T-helper 9 cell (primary cell): ENCODE measurements around the gene CEP19.

Source experiments
- DNase-seq: peaks from one replicate; pipeline ENCODE4 v3.0.0-alpha.2; 2020

Gene CEP19

DNA sequence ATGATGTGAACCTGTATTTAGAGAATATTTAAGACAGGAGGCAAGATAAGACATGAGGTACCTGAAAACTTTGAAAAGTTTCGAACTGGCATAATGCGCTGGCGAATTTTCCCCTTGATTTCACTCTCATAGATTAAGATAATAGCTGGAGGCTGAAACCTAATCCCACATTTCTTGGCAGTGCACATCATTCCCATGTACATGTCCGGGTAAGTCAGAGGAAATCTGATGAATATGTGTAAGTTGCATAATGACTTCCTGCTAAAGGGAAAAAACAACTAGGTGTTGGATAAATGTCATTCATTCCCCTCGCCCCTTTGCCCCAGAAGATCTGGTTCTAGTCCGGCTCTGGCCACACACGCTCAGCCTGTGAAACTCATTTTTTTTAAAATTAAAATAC is 3.6 kb downstream of the CEP19 start:
- DNase-seq: no peak

DNA sequence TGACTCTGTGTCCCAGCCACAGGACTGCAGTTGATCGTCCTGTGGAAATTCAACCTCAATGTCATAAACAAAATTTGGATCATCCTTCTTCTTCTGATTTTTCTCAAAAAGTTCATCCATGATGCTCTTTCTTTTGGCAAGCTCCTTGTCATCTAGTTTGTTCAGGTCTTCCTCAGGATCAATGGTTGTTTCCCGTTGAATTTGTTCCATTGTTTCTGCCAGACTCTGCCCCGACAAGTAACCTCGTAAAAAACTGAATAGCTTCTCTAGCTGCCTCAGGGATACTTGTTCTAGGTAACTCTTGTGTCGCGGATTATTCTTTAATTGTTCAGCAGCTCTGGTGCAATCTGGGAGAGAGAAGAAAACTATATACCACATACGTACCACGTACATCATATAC is 4.5 kb downstream of the CEP19 start:
- DNase-seq: no peak

DNA sequence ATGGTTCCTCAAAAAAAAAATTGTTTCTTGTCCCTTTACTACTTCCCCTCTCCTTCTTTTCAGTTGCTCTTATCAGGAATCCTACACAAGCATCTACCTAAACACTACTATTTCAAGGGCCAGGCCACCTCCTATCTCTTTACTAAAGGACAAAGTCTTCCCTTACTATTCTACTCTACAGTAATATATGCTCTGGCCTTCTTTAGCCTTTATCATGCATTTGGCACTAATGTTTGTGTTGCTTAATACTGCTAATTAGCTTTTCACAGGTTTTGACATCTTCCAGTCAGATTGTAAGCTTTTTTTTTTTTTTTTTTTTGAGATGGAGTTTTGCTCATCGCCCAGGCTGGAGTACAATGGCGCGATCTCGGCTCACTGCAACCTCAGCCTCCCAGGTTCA is 5.3 kb downstream of the CEP19 start:
- no peak for DNase-seq

DNA sequence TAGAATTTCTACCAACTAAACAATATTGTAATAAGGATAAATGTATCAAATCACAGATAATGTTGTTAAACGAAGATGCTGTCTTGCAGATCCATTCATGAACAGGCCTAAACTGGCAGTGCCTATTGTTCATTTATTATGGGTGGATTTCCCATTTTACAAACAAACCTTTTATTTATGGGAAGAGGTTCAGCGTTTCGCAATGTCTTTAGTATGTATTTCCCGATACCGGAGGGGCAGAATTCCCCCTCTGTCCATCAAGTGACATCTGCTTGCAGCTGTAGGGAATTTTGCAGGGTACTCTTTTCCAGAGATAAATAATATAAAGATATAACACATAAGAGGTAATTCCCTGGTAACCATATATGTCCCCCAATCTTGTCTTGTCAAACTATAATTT is 5.7 kb downstream of the CEP19 start:
- no peak for DNase-seq

DNA sequence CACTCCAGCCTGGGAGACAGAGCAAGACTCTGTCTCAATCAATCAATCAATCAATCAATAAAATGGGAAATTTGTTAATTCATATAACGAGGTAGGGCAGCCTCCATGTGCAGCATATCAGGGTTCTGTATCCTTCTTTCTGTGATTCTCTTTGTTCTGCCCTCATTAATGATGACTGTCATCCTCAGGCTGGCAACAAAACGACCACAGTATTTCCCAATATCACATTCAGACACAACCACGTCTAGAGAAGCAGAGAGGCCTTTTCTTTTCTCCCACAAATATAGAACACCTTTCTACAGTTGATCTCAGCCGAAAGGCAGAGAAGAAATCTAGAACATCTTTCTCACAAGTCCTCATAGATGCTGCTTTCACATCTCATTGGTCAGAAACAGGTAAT is 11.2 kb downstream of the CEP19 start:
- no peak for DNase-seq

DNA sequence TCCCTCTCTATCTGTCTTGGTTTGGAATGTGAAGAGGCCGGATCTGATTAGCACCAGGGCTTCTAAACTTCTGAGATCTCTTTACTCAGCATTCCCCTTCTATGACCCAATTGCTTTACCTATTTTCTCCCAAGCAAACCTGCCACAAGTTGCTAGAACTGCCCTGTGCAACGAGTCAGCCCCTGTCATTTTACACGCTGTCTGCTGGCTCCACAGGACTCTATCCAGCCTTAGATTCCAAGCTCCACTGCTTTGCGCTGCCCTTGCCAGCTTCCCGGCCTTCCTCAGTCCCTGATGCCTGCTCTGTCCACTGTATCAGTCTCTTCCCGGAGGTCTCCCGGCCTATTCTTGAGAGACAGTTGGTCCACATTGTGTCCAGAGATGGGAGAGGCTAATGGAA is 12.3 kb downstream of the CEP19 start:
- DNase-seq: no peak

DNA sequence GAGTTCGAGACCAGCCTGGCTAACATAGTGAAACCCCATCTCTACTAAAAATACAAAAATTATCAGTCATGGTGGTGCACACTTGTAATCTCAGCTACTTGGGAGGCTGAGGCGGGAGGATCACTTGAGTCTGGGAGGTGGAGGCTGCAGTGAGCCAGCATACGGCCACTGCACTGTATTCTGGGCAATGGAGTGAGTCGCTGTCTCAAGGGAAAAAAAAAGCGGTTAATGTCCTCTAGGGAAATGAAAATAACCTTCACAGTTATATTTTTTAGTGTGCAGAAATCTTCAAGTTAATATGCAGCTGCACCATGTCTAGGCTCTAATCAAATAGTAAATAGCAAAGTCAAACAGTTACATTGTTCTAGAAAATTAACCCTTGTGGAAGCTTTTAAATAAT is 14.8 kb downstream of the CEP19 start:
- DNase-seq: no peak

DNA sequence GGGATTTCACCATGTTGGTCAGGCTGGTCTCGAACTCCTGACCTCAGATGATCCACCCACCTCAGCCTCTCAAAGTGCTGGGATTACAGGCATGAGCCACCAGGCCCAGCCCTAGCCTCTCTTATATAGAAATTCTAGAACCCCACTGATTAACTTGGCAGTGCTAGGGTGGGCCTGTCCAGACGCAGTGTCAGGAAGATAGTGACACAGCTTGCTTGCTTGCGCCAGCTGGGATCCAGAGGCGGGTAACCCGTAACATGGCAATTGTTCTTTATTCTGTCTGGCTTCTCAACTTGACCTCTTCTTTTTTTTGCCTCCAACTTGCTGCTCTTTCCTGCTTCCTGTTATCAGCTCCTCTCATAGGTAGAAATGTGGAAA is 16.2 kb downstream of the CEP19 start:
- no peak for DNase-seq

DNA sequence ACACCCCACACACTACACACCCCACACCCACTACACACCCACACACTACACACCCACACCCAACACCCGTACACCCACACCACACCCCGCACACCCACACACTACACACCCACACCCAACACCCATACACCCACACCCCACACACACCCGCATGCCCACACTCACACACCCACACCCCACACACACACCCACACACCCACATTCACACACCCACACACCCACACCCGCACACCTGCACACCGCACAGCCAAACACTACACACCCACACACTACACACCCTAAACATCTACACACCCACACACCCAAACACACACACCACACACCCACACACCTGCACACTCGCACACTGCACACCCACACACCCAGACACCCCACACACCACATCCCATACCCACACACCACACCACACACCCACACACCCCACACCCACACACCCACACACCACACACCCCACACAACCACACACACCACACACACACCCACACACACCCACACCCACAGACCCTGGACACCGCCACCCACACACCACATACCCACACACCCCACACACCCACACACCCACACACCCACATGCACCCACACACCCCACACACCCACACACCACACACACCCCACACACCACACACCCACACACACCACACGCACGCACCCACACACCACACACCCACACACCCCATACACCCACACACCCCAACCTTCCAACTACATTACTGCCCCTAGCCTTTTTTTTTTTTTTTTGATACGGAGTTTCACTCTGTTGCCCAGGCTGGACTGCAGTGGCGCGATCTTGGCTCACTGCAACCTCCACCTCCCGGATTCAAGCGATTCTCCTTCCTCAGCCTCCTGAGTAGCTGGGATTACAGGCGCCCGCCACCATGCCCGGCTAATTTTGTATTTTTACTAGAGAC is 16.9 kb downstream of the CEP19 start:
- DNase-seq: no peak

DNA sequence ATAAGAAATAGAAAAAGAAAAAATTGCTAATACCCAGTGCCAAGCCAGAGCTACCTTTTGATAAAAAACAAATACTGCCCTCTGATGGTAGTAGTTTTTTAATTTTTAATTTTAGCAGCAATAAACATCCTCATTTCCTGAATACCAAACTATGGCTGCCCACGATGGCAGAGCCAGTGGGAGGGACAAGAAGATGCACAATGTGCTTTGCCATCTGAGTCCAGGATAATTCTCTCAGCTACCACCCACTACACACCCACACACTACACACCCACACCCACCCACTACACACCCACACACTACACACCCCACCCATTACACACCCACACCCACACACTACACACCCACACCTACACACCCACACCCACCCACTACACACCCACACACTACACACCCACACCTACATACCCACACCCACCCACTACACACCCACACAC is 17.8 kb downstream of the CEP19 start:
- no peak for DNase-seq

DNA sequence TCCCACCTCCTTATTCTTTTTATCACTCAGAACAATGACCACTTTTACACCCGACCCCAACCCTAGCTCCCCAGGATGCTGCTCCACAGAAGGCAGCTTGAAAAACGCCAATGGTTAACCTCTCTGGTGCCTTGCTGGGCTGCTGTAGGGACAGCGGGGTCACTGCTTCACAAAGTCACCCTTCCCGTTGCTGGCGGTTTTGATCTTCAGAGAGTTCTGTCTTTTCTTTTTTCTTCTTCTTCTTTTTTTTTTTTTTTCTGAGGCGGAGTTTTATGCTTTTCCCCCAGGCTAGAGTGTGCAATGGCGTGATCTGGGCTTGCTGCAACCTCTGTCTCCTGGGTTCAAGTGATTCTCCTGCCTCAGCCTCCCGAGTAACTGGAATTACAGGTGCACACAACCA is 20.7 kb downstream of the CEP19 start:
- no peak for DNase-seq

DNA sequence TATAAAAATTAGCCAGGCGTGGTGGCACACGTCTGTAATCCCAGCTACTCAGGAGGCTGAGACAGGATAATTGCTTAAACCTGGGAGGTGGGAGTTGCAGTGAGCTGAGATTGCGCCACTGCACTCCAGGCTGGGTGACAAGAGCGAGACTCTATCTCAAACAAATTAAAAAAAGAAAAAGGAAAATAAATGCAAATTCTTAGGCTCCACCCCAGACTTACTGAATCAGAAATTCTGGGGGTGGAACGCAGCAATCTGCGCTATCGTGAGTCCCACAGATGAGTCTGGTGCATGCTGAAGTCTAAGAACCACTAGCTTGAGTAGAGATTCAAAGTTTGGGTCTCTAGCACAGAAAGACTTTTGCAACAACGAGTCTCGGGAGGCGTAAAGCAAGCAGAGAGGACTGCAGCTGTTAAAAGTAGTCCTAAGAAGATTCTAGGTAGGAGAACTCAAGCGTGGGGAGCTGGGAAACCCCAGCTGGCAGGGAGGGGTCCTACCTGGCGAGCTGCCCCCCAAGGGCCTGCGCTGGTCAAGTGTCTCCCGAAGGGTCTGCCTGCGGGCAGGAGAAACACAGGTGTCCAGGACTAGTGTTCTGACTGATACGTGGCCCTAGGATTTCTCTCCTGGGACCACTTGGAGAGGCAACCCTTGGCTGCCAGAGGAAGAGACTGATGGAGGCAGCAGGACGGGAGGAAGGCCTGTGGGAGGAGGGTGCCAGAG is 21.9 kb downstream of the CEP19 start:
- DNase-seq: no peak

DNA sequence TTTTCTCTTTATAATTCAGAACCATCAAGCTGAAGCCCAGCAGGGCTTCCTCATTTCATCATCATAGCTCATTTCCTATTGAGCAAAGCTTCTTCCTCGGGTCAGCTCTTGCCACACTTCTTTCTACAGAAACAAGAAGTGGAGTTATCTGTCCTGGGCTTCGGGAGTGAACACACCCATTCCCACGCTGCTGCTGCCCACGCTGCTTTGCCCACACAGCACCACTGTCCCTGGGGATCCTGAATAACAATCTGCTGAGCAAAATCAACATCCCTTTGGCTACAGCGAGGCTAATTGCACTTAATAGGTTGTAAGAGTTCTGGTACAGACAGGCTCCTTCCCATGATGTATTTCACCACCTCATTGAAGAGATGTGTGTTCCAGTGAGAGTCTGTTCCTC is 23.7 kb downstream of the CEP19 start:
- DNase-seq: no peak

DNA sequence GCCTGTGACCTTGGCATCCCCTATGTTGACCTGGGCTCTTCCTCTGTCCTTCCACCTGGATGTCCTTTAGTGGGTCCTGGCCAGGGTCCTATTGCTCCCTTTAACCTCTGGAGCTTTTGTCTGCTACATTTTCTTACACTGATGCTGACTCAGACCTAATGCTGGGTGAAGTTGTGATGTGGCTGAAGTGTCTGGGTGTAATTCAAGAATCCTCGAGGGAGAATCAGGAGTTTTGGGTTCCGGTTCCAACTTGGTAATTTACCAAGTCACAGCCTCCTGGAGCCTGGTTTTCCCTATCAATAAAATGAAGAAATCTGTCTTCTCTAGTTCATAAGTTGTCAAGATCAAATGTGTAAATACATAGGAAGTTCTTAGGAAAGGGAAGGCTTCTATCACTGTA is 25.6 kb downstream of the CEP19 start:
- no peak for DNase-seq

DNA sequence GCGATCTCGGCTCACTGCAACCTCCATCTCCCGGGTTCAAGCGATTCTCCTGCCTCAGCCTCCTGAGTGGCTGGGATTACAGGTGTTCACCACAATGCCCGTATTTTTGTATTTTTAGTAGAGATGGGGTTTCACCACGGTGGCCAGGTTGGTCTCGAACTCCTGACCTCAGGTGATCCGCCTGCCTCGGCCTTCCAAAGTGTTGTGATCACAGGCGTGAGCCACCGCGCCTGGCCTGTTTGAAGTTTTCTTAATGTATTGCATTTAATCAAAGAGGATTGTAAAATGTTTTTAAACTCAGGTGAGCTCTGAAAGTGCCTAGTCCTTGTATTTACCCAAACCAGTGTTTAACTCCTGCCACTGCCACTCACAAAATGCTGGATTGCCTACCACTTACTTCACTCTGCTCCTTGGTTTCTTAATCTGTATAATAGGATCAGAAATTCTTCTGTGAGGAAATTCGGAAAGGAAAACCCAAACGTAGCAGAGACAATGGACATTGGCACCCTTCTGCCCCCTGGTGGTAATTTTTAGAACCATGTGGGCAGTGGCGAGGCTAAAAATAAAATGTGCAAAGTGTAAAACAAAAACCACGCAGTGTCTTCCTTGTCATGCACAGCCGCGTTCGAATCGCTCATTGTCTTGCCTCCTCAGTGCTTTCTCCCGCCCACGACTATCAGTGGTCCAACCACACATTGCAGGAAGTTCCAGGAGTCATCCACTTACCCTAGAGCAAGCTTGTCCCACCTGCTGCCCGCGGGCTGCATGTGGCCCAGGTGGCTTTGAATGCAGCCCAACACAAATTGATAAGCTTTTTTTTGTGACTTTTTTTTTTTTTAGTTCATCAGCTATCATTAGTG is 27.3 kb downstream of the CEP19 start:
- peak; percentile 48 for DNase-seq

DNA sequence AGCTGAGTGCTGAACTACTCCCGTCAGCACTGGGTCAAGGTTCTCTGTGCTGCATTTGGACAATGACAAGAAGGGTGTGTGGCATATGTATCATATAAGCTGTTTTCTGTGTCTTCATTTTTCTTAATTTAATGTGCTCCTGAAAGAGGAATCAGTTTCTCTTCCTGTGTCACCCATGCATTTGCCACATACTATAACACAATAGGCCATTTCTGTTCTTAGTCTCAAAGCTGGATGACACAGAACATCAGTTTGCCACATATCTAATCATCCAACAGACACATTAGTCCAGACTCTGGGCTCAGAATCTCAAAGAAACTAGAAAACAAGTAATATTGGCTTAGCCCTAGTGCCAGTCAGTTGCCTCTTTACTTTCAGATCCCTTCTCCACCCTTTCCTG is 34.1 kb downstream of the CEP19 start:
- DNase-seq: no peak

DNA sequence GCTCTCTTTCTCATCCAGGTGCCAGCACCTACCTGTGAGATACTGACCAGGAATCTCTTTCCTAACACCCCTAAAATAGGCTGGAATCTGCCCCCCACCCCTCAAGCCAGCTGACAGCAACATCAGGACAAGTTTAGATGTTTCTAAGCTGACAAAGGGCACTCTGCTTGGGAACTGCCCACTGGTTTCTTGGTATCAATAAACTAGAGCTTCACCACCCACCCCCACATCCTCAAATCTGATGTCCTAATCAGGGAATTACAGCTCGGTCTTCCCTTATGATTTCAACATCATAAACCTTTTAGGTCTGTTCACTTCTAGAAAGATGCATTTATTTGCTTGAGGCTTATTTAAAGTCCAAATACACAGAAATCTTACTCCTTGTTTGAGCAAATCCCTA is 34.7 kb downstream of the CEP19 start:
- DNase-seq: no peak

DNA sequence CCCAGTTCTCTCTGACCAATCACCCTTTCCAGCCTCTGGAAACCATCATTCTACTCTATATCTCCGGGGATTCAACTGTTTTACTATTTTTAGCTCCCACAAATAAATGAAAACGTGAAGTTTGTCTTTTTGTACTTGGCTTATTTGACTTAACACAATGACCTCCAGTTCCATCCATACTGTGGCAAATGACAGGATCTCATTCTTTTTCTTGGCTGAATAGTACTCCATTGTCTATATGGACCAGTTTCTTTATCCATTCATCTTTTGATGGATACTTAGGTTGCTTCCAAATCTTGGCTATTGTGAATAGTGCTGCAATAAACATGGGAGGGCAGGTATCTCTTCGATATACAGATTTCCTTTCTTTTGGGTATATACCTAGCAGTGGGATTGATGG is 38.4 kb downstream of the CEP19 start:
- no peak for DNase-seq

DNA sequence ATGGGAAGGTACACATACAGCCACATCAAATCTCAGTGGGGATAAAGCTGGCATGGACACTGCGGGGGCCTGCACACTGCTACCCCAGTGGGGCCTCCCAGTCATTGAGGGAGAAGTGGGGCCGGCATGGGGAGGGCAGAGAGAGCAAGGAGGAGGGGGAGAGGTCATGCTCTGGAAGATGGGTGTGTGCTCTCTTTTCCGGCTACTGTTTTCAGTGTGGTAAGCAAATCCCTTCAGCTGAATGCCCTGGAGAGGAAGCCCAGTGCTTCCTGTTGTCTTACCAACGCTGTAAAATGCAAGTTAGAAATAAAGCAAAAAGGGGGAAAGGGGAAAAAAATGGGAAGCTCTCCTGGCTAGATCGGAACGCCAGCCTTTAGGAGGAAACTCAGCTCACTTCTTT is 41.7 kb downstream of the CEP19 start:
- no peak for DNase-seq

DNA sequence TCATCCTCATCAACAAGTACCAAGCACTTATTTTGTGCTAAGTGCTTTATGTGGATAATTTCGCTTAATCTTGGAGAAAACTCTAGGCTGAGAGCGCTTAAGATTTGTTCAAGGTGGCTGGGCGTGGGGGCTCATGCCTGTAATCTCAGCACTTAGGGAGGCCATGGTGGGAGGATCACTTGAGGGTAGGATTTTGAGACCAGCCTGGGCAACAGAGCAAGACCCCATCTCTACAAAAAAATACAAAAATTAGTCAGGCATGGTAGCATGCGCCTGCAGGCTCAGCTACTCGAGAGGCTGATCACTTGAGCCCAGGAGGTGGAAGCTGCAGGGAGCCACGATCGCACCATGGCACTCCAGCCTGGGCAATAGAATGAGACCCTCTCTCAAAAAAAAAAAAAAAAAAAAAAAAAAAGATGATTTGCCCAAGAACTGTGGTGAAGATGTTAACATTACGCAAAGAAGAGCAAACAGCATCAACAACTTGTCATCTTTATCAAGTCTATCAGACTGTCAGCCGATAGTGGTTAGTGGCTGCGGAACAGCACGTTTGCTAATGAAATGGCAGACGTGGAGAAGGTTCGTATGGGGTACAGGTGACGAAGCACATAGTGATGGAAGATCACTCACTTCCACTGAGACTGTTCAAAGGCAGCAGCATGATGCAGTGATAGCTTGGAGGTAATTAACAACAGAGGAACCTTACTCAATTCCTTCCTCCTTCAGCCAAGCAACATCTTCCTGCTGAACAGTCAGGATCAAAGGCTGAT is 44.8 kb downstream of the CEP19 start:
- no peak for DNase-seq

DNA sequence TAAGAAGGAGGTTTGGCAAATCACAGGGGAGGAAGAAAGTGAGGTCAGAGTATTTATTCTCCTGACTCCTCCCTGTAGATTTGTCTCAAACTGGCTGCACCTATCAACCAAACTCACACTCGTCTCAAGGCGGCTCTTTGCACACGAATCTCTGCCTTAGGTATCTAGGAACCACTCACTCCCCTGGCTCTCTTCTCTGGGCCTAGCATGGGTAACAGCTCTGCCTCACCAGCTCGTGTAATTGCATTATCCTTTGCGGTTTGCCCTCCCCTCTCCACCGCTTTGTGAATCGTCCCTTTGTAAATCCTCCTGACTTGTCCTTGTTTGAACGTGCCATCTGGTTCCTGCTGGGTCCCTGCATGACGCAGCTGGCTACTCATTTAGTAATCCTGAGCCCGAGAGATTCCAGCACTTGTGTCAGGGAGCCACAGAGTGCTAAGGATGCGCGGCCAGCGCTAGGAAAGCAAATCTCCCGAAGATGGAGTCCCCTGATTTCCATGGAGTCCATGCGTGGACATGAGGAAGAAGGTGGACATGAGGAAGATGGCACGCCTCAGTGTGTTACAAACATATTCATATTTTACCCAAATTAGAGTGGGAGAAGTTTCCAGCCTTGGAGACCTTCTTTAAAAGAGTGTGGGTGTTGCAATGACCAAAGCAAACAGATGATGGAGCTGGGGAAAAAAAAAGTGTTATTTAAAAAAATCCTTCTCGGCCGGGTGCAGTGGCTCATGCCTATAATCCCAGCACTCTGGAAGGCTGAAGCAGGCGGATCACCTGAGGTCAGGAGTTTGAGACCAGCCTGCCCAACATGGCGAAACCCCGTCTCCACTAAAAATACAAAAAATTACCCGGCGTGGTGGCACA is 45.8 kb downstream of the CEP19 start:
- DNase-seq: no peak
